Measurements from ENCODE around the gene VSTM2L.

DNA sequence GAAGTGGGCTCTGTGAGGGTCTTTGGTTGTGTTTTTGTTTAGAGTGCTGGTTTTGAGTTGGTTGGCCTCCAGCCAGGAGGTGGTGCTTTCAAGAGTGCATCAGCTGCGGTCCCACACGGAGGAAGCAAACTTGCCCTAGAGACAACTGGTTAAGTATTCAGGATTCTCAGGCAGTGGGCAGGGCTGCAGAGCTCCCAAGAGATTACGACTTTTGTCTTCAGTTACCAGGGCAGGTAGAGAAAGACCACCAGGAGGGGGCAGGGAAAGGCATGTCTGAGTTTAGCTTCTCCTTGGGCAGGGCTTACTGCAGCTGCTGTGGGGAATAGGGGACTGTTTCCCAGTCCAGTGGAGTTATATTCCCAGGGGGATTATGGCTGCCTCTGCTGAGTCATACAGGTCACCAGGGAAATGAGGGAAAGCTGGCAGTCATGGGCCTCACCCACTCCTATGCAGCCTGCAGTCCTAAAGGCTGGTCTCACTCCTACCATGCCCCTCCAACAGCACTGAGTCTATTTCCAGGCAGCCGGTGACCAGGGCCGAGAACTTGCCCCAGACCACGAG lies 66.0 kb downstream of the VSTM2L start:
- TF ChIP-seq FOSL1 (tag; conservative IDR thresholded peaks at IDR 0.05) (no peak), ZNF561 (CRISPR knock-in tag; conservative IDR thresholded peaks at IDR 0.05) (no peak), SAP30 (IDR thresholded peaks at IDR 0.05; ENCODE audit: borderline replicate concordance, insufficient read depth, low read depth, low read length, poor library complexity, severe bottlenecking) (no peak), RAD21 (CRISPR knock-in tag; conservative IDR thresholded peaks at IDR 0.05 in 1 of 2, IDR thresholded peaks at IDR 0.05 in 1 of 2) (no peak), RBM14 (IDR thresholded peaks at IDR 0.05; ENCODE audit: borderline replicate concordance, insufficient read depth, low read depth, low read length) (no peak), MYC (IDR thresholded peaks at IDR 0.05; ENCODE audit: low read depth, low read length) (no peak), MYC (CRISPR knock-in tag; IDR thresholded peaks at IDR 0.05; ENCODE audit: borderline replicate concordance, low read depth) (no peak), ELF1 (tag; IDR thresholded peaks at IDR 0.05) (no peak)
- TF ChIP-seq, protein P1, sequence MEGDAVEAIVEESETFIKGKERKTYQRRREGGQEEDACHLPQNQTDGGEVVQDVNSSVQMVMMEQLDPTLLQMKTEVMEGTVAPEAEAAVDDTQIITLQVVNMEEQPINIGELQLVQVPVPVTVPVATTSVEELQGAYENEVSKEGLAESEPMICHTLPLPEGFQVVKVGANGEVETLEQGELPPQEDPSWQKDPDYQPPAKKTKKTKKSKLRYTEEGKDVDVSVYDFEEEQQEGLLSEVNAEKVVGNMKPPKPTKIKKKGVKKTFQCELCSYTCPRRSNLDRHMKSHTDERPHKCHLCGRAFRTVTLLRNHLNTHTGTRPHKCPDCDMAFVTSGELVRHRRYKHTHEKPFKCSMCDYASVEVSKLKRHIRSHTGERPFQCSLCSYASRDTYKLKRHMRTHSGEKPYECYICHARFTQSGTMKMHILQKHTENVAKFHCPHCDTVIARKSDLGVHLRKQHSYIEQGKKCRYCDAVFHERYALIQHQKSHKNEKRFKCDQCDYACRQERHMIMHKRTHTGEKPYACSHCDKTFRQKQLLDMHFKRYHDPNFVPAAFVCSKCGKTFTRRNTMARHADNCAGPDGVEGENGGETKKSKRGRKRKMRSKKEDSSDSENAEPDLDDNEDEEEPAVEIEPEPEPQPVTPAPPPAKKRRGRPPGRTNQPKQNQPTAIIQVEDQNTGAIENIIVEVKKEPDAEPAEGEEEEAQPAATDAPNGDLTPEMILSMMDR (IDR thresholded peaks at IDR 0.05 in 2 of 3, conservative IDR thresholded peaks at IDR 0.05 in 1 of 3; ENCODE audit: insufficient read depth in 2 of 3, low read depth in 1 of 3, low read length in 3 of 3), result no peak

Measured in K562 (cell line).